Measurements from ENCODE around the gene CSMD2. TPM values are rescaled to one million over a fixed set of nuclear protein-coding genes. Genes with fewer than 3 reads are reported as not detected.

CSMD2 gene
- total and polyA plus RNA-seq, 2 donors (not counting 1 experiment from before 2014, with no cell fraction given) = 2.2 to 7.6 TPM

DNA sequence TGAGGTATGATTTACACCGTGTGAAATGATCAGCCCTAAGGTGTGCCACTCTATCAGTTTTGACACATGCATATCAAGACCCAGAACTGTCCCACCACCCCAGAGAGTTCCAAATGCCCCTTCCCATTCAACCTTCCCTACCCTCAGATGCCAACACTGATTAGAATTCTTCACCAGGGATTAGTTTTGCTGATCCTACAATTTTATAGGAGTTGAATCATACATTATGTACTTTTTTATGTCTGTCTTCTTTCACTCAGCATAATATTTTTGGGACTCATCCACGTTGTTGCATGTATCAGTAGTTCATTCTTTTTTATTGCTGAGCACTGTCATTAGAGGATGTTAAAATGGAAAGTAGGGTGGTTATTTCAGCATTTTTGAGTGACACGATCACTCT lies 514.3 kb downstream of the CSMD2 start:
- Histone ChIP-seq H3K27ac (ENCODE audit: insufficient read depth, low read length) (no peak overlapping the region), H3K79me2 (ENCODE audit: control insufficient read depth, insufficient read depth, low read length) (no peaks in the 10 kb centered on the region), H3K4me2 (ENCODE audit: extremely low read depth, insufficient read depth, low read length) (no peak overlapping the region), H3K9ac (ENCODE audit: insufficient read depth, low read length) (no peak overlapping the region), H4K20me1 (ENCODE audit: control insufficient read depth, extremely low read depth, insufficient read depth, low read length) (no peaks in the 10 kb centered on the region), H3K9me3 (ENCODE audit: control insufficient read depth, insufficient read depth, low read depth, low read length) (no peaks in the 10 kb centered on the region), H3K36me3 (ENCODE audit: control insufficient read depth, insufficient read depth, low read length) (no peaks in the 10 kb centered on the region), H3K4me3 (replicated peaks in 1 of 4; ENCODE audit: control extremely low read depth in 1 of 4, insufficient read depth in 1 of 4, low read depth in 3 of 4, low read length in 4 of 4) (no peak overlapping the region), H2AFZ (ENCODE audit: low read length) (no peak overlapping the region), H3K27me3 (ENCODE audit: control insufficient read depth, insufficient read depth, low read length) (no peaks in the 10 kb centered on the region), H3K4me1 (ENCODE audit: control insufficient read depth, extremely low read depth, insufficient read depth, low read length) (no peaks in the 10 kb centered on the region)
- TF ChIP-seq EZH2 (IDR thresholded peaks at IDR 0.05; ENCODE audit: low read length, missing control alignments) = no peak
- TF ChIP-seq, protein P1, sequence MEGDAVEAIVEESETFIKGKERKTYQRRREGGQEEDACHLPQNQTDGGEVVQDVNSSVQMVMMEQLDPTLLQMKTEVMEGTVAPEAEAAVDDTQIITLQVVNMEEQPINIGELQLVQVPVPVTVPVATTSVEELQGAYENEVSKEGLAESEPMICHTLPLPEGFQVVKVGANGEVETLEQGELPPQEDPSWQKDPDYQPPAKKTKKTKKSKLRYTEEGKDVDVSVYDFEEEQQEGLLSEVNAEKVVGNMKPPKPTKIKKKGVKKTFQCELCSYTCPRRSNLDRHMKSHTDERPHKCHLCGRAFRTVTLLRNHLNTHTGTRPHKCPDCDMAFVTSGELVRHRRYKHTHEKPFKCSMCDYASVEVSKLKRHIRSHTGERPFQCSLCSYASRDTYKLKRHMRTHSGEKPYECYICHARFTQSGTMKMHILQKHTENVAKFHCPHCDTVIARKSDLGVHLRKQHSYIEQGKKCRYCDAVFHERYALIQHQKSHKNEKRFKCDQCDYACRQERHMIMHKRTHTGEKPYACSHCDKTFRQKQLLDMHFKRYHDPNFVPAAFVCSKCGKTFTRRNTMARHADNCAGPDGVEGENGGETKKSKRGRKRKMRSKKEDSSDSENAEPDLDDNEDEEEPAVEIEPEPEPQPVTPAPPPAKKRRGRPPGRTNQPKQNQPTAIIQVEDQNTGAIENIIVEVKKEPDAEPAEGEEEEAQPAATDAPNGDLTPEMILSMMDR (conservative IDR thresholded peaks at IDR 0.05 in 1 of 2, IDR thresholded peaks at IDR 0.05 in 1 of 2; ENCODE audit: low read depth in 1 of 2, low read length in 2 of 2) = no peak
- DNase-seq (ENCODE audit: low read depth in 2 of 2) = no peak

DNA sequence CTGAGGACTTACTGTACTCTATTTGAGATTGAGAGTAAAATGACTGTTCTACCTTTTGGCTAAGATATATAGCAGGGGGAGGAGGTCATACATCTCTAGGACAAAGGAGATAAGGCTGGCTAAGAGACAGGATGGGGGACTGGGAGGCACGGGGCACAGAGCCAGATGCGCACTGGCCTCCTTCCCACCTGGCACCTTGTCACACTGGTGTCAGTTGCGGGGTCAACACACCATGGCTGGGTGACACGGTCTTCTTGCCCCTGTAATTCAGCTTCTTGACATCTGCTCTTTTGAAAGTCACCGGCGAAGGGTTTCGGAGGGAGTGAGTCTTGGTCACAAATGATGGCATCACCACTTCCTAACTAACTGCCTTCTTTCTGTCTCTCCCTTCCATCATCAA lies 515.3 kb downstream of the CSMD2 start:
- Histone ChIP-seq H4K20me1 (ENCODE audit: control insufficient read depth, extremely low read depth, insufficient read depth, low read length) (no peaks in the 10 kb centered on the region), H3K4me2 (ENCODE audit: extremely low read depth, insufficient read depth, low read length) (no peak overlapping the region), H3K4me1 (ENCODE audit: control insufficient read depth, extremely low read depth, insufficient read depth, low read length) (no peaks in the 10 kb centered on the region), H2AFZ (ENCODE audit: low read length) (no peak overlapping the region), H3K9me3 (ENCODE audit: control insufficient read depth, insufficient read depth, low read depth, low read length) (no peaks in the 10 kb centered on the region), H3K9ac (ENCODE audit: insufficient read depth, low read length) (no peak overlapping the region), H3K27ac (ENCODE audit: insufficient read depth, low read length) (no peak overlapping the region), H3K79me2 (ENCODE audit: control insufficient read depth, insufficient read depth, low read length) (no peaks in the 10 kb centered on the region), H3K27me3 (ENCODE audit: control insufficient read depth, insufficient read depth, low read length) (no peaks in the 10 kb centered on the region), H3K4me3 (replicated peaks in 1 of 4; ENCODE audit: control extremely low read depth in 1 of 4, insufficient read depth in 1 of 4, low read depth in 3 of 4, low read length in 4 of 4) (no peak overlapping the region), H3K36me3 (ENCODE audit: control insufficient read depth, insufficient read depth, low read length) (no peaks in the 10 kb centered on the region)
- DNase-seq (ENCODE audit: low read depth in 2 of 2) = no peak
- TF ChIP-seq, protein P1 (conservative IDR thresholded peaks at IDR 0.05 in 1 of 2, IDR thresholded peaks at IDR 0.05 in 1 of 2; ENCODE audit: low read depth in 1 of 2, low read length in 2 of 2) = no peak

DNA sequence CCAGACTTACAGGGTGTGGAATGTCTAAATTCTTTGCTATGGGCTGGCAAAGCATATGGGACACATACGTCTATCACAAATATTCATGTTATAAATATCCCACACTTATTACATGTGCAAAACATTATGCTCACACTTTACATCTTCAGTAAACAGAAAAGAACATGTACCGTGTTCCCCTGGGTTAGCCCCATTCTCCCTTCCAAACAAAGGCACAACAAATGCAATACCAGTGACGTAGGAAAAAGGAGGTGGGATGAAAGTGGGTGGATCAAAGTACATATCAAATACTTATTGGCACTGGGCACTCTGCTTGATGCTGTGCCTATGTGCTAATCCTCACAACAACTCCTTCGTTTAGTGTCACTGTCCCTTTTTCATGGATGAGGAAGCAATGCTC lies 521.8 kb downstream of the CSMD2 start:
- no peak overlapping the region for H3K4me3 ChIP-seq (replicated peaks in 1 of 4; ENCODE audit: control extremely low read depth in 1 of 4, insufficient read depth in 1 of 4, low read depth in 3 of 4, low read length in 4 of 4)
- TF ChIP-seq, protein P1 (conservative IDR thresholded peaks at IDR 0.05 in 1 of 2, IDR thresholded peaks at IDR 0.05 in 1 of 2; ENCODE audit: low read depth in 1 of 2, low read length in 2 of 2) = no peak
- TF ChIP-seq EZH2 (IDR thresholded peaks at IDR 0.05; ENCODE audit: low read length, missing control alignments) = no peak

More for the DNA sequence above, 521.8 kb downstream of the CSMD2 start:
- Histone ChIP-seq H3K9me3 (ENCODE audit: control insufficient read depth, insufficient read depth, low read depth, low read length) (no peaks in the 10 kb centered on the region), H3K79me2 (ENCODE audit: control insufficient read depth, insufficient read depth, low read length) (no peaks in the 10 kb centered on the region), H3K27ac (ENCODE audit: insufficient read depth, low read length) (no peak overlapping the region), H3K27me3 (ENCODE audit: control insufficient read depth, insufficient read depth, low read length) (no peaks in the 10 kb centered on the region), H3K4me1 (ENCODE audit: control insufficient read depth, extremely low read depth, insufficient read depth, low read length) (peaks cover 2% of the 10 kb centered on the region), H4K20me1 (ENCODE audit: control insufficient read depth, extremely low read depth, insufficient read depth, low read length) (no peaks in the 10 kb centered on the region), H3K36me3 (ENCODE audit: control insufficient read depth, insufficient read depth, low read length) (no peaks in the 10 kb centered on the region), H3K9ac (ENCODE audit: insufficient read depth, low read length) (no peak overlapping the region), H3K4me2 (ENCODE audit: extremely low read depth, insufficient read depth, low read length) (no peak overlapping the region), H2AFZ (ENCODE audit: low read length) (no peak overlapping the region)
- DNase-seq (ENCODE audit: low read depth in 2 of 2) = no peak
